Measurements from ENCODE around the gene HMGN1. TPM values are rescaled to one million over a fixed set of nuclear protein-coding genes. Genes with fewer than 3 reads are reported as not detected.

Gene HMGN1
- total RNA-seq, 2 donors from 2014 or later, result 526 to 626 TPM

DNA sequence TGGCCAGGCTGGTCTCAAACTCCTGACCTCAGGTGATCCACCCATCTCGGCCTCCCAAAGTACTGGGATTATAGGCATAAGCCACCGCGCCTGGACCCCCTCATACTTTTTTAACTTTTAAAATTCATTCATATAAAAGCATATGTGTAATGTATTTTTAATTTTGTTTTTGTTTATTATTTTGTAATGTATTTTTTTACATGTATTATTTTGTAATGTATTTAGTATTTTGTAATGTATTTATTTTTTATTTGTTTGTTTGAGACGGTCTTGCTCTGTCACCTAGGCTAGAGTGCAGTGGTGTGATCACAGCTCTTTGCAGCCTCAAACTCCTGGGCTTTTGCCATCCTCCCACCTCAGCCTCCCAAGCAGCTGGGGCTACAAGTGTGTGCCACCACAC is 23.4 kb downstream of the HMGN1 start:
- H3K27me3 Mint-ChIP-seq (ENCODE audit: insufficient read depth), result no peaks in the 10 kb centered on the region
- no peak for DNase-seq
- no peak overlapping the region for H3K27ac ChIP-seq (ENCODE audit: low read depth, low read length)
- H3K9me3 Mint-ChIP-seq, result no peaks in the 10 kb centered on the region
- no peak overlapping the region for H3K4me3 ChIP-seq (ENCODE audit: low read length)
- H3K27me3 ChIP-seq (ENCODE audit: control insufficient read depth, insufficient read depth, low read length, poor library complexity, severe bottlenecking), result no peaks in the 10 kb centered on the region
- H3K9ac ChIP-seq (ENCODE audit: extremely low read depth, low read length, poor library complexity, severe bottlenecking), result no peak overlapping the region
- H3K36me3 ChIP-seq (ENCODE audit: control insufficient read depth, insufficient read depth, low read length), result no peaks in the 10 kb centered on the region
- no peaks in the 10 kb centered on the region for H3K36me3 Mint-ChIP-seq (ENCODE audit: low read depth)
- H3K27ac Mint-ChIP-seq, result no peak overlapping the region
- H3K4me3 Mint-ChIP-seq, result no peak overlapping the region
- TF ChIP-seq, protein P1, sequence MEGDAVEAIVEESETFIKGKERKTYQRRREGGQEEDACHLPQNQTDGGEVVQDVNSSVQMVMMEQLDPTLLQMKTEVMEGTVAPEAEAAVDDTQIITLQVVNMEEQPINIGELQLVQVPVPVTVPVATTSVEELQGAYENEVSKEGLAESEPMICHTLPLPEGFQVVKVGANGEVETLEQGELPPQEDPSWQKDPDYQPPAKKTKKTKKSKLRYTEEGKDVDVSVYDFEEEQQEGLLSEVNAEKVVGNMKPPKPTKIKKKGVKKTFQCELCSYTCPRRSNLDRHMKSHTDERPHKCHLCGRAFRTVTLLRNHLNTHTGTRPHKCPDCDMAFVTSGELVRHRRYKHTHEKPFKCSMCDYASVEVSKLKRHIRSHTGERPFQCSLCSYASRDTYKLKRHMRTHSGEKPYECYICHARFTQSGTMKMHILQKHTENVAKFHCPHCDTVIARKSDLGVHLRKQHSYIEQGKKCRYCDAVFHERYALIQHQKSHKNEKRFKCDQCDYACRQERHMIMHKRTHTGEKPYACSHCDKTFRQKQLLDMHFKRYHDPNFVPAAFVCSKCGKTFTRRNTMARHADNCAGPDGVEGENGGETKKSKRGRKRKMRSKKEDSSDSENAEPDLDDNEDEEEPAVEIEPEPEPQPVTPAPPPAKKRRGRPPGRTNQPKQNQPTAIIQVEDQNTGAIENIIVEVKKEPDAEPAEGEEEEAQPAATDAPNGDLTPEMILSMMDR (conservative IDR thresholded peaks at IDR 0.05), result no peak
- WGBS, 2 experiments (ENCODE audit: insufficient coverage in 1 of 2, insufficient read length in 1 of 2), result 88 to 99% methylated on average over 1 to 4 of the region's 4 CpGs
- H3K4me1 ChIP-seq (ENCODE audit: control insufficient read depth, insufficient read depth, low read length), result no peaks in the 10 kb centered on the region
- no peaks in the 10 kb centered on the region for H3K9me3 ChIP-seq (ENCODE audit: control insufficient read depth, low read length)
- peaks cover 8% of the 10 kb centered on the region for H3K4me1 Mint-ChIP-seq

DNA sequence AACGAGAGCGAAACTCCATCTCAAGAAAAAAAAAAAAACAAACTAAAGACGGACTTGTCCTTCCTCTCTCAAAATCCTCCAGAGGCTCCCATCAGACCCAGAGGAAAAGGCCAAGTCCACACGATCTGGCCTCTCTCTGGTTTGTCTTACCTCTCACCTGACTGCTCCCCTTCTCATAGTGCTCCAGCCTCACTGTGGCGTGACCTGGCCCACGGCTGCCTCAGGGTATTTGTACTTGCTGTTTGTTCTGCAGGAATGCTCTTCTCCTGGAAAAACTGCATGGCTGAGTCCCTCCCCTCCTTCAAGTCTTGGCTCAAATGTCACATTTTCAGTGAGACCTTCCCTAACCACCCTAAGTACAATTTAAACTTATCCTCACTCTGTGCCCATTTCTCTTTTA is 27.5 kb downstream of the HMGN1 start:
- Histone ChIP-seq H3K4me3 (ENCODE audit: low read length) (no peak overlapping the region), H3K27me3 (ENCODE audit: control insufficient read depth, insufficient read depth, low read length, poor library complexity, severe bottlenecking) (no peaks in the 10 kb centered on the region), H3K4me1 (ENCODE audit: control insufficient read depth, insufficient read depth, low read length) (no peaks in the 10 kb centered on the region), H3K36me3 (ENCODE audit: control insufficient read depth, insufficient read depth, low read length) (no peaks in the 10 kb centered on the region), H3K9ac (ENCODE audit: extremely low read depth, low read length, poor library complexity, severe bottlenecking) (no peak overlapping the region), H3K9me3 (ENCODE audit: control insufficient read depth, low read length) (no peaks in the 10 kb centered on the region), H3K27ac (ENCODE audit: low read depth, low read length) (no peak overlapping the region)
- Mint-ChIP-seq H3K36me3 (ENCODE audit: low read depth) (peaks cover 15% of the 10 kb centered on the region), H3K27ac (no peak overlapping the region), H3K4me3 (no peak overlapping the region), H3K27me3 (ENCODE audit: insufficient read depth) (no peaks in the 10 kb centered on the region), H3K4me1 (peaks cover 7% of the 10 kb centered on the region), H3K9me3 (no peaks in the 10 kb centered on the region)
- DNase-seq, result no peak
- TF ChIP-seq, protein P1 (conservative IDR thresholded peaks at IDR 0.05), result no peak
- 82 to 93% methylated on average over 3 to 6 of the region's 6 CpGs for WGBS, 2 experiments (ENCODE audit: insufficient coverage in 1 of 2, insufficient read length in 1 of 2)

DNA sequence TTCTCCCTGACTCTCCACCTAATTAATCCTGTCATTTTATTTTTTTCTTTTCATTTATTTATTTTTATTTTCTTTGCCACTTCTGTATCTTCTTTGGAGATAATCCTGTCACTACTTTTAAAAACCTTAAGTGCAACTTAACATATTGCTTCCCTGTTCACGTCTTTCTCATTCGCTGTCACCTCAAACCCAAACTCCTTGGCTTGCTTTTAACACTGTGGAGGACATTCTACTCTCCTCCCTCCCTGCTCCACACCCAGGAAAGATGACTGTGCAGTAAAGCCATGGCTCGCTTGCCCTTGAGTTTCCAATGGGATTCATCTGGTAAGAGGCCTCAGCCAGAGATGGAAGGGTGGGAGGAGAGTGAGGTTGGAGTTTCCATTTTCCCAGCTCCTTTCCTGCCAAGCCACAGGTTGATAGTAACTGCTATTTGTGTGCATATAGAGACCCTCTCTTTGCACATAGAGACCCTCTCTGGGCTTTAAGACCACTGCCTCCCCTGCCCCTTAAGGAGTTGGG is 29.0 kb downstream of the HMGN1 start:
- no peak for DNase-seq
- H3K9me3 ChIP-seq (ENCODE audit: control insufficient read depth, low read length), result no peaks in the 10 kb centered on the region
- H3K9ac ChIP-seq (ENCODE audit: extremely low read depth, low read length, poor library complexity, severe bottlenecking), result no peak overlapping the region
- Mint-ChIP-seq H3K27ac (no peak overlapping the region), H3K9me3 (no peaks in the 10 kb centered on the region), H3K36me3 (ENCODE audit: low read depth) (peaks cover 15% of the 10 kb centered on the region), H3K4me3 (no peak overlapping the region), H3K27me3 (ENCODE audit: insufficient read depth) (no peaks in the 10 kb centered on the region), H3K4me1 (peaks cover 5% of the 10 kb centered on the region)
- no peak overlapping the region for H3K4me3 ChIP-seq (ENCODE audit: low read length)
- no peaks in the 10 kb centered on the region for H3K27me3 ChIP-seq (ENCODE audit: control insufficient read depth, insufficient read depth, low read length, poor library complexity, severe bottlenecking)
- WGBS, 2 experiments (ENCODE audit: insufficient coverage in 1 of 2, insufficient read length in 1 of 2), result 91 to 100% methylated on average over 2 to 3 of the region's 3 CpGs
- no peaks in the 10 kb centered on the region for H3K36me3 ChIP-seq (ENCODE audit: control insufficient read depth, insufficient read depth, low read length)
- no peaks in the 10 kb centered on the region for H3K4me1 ChIP-seq (ENCODE audit: control insufficient read depth, insufficient read depth, low read length)
- TF ChIP-seq, protein P1 (conservative IDR thresholded peaks at IDR 0.05), result no peak
- no peak overlapping the region for H3K27ac ChIP-seq (ENCODE audit: low read depth, low read length)
